Mucosa of rectum (tissue), 2 donors: ENCODE measurements around the gene CNKSR2.

Experiments
- H3K27ac ChIP-seq, 2 donors: one replicate each; pipeline ENCODE4 v1.7.0; 2013; ENCODE audit warnings: inconsistent platforms in 2 of 2, low read depth in 2 of 2, low read length in 2 of 2
- H3K27me3 ChIP-seq, 2 donors: one replicate each; pipeline ENCODE4 v1.7.0; 2013; ENCODE audit warnings: low read length in 2 of 2; ENCODE audit not compliant: control insufficient read depth in 2 of 2, insufficient read depth in 2 of 2
- H3K36me3 ChIP-seq, 2 donors: one replicate each; pipeline ENCODE4 v1.7.0; 2013; ENCODE audit warnings: low read length in 2 of 2; ENCODE audit not compliant: control insufficient read depth in 2 of 2, insufficient read depth in 2 of 2
- H3K4me1 ChIP-seq, 2 donors: one replicate each; pipeline ENCODE4 v1.7.0; 2013; ENCODE audit warnings: low read length in 2 of 2, mild to moderate bottlenecking in 1 of 2; ENCODE audit not compliant: control insufficient read depth in 2 of 2, insufficient read depth in 2 of 2
- H3K4me3 ChIP-seq, 2 donors: one replicate each; pipeline ENCODE4 v1.7.0; 2013; ENCODE audit warnings: low read length in 2 of 2
- H3K9ac ChIP-seq, 2 donors: one replicate each; pipeline ENCODE4 v1.7.0; 2013; ENCODE audit warnings: low read length in 2 of 2, low read depth in 1 of 2, mild to moderate bottlenecking in 1 of 2
- H3K9me3 ChIP-seq, 2 donors: one replicate each; pipeline ENCODE4 v1.7.0; 2013; ENCODE audit warnings: low read length in 2 of 2; ENCODE audit not compliant: control insufficient read depth in 2 of 2
- donor health status: healthy.
- donor health status: Normal muscosa, but diverticular disease.

The CNKSR2 gene

DNA sequence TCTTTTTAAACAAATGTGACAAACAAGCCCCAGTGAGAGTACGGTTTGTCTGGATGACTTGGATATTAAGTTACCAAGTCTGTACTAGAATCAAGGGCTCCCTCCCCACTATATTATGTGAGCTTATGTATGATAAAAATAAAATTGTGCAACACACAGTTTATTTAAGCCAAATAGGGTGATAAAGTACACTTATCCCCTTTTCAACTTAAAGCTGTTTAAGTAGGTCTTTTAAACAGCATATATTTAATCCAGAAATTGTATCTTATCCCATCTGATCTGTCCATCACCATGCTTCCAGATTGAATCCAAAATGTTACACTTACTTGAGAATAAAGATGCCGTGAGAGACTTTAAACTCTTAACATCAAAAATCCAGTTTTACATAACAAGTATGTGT lies 285.9 kb downstream of the CNKSR2 start:
- H3K27ac ChIP-seq, result no peak overlapping the region
- H3K4me1 ChIP-seq, result peaks cover 0 to 2% of the 10 kb centered on the region in 2 donors
- no peaks in the 10 kb centered on the region for H3K9me3 ChIP-seq
- H3K4me3 ChIP-seq, result no peak overlapping the region
- no peaks in the 10 kb centered on the region for H3K36me3 ChIP-seq
- no peak overlapping the region for H3K9ac ChIP-seq
- H3K27me3 ChIP-seq, result peaks cover 2 to 4% of the 10 kb centered on the region in 2 donors

DNA sequence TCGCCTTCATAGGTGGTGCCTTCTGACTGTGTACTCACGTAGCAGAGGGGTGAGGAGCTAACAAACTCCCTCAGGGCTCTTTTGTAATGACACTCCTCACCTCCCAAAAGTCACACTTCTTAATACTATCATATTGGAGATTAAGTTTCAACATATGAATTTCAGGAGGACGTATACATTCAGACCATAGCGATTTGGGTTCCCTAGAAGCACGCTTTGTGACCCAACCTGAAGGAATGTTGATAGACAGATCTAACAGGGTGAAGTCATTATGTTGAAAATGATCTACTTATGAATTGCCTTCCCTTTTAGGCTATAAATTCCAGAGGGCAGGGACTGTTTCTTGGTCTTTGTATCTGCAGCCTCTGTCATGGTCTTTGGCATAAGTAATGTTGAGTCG lies 287.1 kb downstream of the CNKSR2 start:
- Histone ChIP-seq H3K4me3 (no peak overlapping the region), H3K27ac (no peak overlapping the region), H3K9ac (no peak overlapping the region), H3K4me1 (peaks cover 0 to 2% of the 10 kb centered on the region in 2 donors), H3K36me3 (no peaks in the 10 kb centered on the region), H3K9me3 (no peaks in the 10 kb centered on the region), H3K27me3 (peaks cover 2 to 4% of the 10 kb centered on the region in 2 donors)

DNA sequence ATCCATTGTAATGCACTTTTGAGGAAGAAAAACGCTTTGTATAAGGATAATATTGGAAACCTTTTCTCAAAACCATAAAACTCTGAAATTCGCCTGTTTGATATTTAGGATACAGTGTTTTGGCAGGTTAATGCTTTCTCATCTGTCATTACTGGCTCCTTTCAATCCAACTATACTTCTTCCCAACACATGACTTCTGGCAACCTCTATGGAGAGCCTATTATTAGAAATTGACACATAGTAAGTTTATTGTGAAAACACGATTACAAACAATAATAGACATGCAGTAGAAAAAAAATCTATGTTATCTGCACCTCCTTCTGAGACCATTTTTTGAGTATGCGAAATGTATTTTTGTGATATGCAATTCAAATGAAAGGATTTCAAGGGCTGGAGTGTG lies 288.5 kb downstream of the CNKSR2 start:
- peaks cover 0 to 2% of the 10 kb centered on the region in 2 donors for H3K4me1 ChIP-seq
- no peaks in the 10 kb centered on the region for H3K36me3 ChIP-seq
- peaks cover 0 to 4% of the 10 kb centered on the region in 2 donors for H3K27me3 ChIP-seq
- no peak overlapping the region for H3K9ac ChIP-seq
- no peak overlapping the region for H3K4me3 ChIP-seq
- no peaks in the 10 kb centered on the region for H3K9me3 ChIP-seq
- H3K27ac ChIP-seq, result no peak overlapping the region

DNA sequence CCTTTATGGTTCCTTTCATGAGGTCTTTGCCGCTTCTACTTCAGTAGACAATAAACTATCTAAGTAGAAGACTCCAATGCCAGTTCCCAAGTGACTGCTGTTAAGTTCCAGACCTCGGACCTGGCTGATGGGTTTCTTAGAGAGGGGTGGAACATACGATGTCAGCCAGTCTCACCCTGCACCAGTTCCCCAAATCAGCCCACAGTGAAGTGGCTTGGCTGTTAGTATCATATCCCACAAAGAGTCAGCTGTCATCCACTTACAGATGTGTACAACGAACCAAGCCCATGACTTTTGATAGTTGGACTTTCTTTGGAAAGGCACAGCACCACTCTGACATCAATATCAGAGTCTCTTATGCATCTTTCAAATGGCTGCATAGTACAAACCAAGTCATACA lies 292.0 kb downstream of the CNKSR2 start:
- no peaks in the 10 kb centered on the region for H3K9me3 ChIP-seq
- no peaks in the 10 kb centered on the region for H3K4me1 ChIP-seq
- H3K27me3 ChIP-seq, result peaks cover 0 to 4% of the 10 kb centered on the region in 2 donors
- no peak overlapping the region for H3K27ac ChIP-seq
- H3K4me3 ChIP-seq, result no peak overlapping the region
- H3K36me3 ChIP-seq, result no peaks in the 10 kb centered on the region
- H3K9ac ChIP-seq, result no peak overlapping the region

DNA sequence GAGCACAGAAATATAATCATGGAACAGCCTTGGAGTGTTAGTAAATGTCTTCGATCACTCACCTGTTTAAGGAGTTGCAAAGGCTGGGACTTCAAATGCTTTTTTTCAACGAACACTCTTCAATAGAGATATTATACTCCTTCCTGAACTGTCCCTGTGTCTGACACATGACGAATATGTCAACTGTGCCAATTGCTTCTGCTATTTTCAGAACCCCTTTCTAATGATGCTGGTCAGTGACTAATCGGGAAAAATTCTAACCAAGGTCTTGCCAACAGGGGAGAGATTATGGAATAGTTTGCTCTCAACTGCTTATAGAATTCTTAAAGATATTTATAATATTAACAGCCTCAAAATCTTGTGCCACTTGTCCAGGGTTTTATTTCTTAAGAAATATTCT lies 292.5 kb downstream of the CNKSR2 start:
- no peak overlapping the region for H3K4me3 ChIP-seq
- H3K36me3 ChIP-seq, result no peaks in the 10 kb centered on the region
- no peak overlapping the region for H3K27ac ChIP-seq
- H3K27me3 ChIP-seq, result peaks cover 0 to 4% of the 10 kb centered on the region in 2 donors
- no peak overlapping the region for H3K9ac ChIP-seq
- H3K9me3 ChIP-seq, result no peaks in the 10 kb centered on the region
- H3K4me1 ChIP-seq, result no peaks in the 10 kb centered on the region

DNA sequence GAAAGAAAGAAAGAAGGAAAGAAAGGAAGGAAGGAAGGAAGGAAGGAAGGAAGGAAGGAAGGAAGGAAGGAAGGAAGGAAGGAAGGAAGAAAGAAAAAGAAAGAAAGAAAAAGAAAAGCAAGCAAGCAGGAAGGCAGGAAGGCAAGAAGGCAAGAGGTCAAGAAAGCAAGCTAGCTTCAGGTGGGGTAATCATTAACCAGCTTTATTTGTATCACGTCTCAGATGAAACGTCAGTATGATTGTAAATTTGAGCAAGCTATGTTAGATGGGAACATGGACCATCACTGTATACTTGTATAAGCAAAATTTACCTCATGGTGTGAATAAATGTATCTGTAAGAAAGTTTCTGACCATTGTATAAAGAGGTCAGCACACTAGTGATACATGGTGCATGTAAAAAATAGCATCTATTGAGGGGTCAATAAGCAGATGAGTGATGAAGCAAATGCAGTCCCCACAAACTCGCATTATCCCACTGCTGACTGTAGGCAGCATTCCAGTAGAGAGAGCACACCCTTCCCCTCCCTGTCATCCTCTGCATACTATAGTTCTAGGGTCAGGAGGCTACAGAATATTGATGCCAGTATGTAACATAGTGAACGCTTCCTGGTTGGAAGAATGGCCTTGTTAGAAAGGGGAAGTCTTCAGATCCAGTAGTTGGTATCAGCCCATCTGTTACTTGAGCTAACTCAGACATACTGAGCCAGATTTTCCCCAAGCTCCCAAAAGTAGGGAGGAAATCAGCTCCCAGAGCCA lies 300.4 kb downstream of the CNKSR2 start:
- Histone ChIP-seq H3K9ac (no peak overlapping the region), H3K27me3 (peaks cover 0 to 3% of the 10 kb centered on the region in 2 donors), H3K4me1 (no peaks in the 10 kb centered on the region), H3K9me3 (no peaks in the 10 kb centered on the region), H3K36me3 (no peaks in the 10 kb centered on the region), H3K4me3 (no peak overlapping the region), H3K27ac (no peak overlapping the region)

DNA sequence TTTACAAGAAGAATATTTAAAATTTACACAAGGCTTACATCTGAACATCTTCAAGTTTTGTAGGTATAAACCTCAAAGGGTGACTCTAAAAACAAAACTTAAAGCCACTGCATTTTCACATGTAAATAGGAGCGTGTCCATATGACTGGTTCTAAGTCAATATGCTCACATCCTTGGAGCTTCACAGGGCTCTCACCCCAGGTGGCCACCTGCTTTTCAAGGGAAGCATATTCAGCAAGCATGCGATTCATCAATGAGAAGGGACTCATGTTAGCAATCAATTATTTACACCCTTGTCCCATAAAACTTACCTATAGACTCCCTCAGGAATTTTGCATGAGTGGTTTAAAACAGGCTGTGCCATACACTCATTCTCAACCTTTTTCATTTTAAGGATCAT lies 301.7 kb downstream of the CNKSR2 start:
- Histone ChIP-seq H3K27ac (no peak overlapping the region), H3K9me3 (no peaks in the 10 kb centered on the region), H3K27me3 (peaks cover 0 to 3% of the 10 kb centered on the region in 2 donors), H3K9ac (no peak overlapping the region), H3K36me3 (no peaks in the 10 kb centered on the region), H3K4me1 (no peaks in the 10 kb centered on the region), H3K4me3 (no peak overlapping the region)

DNA sequence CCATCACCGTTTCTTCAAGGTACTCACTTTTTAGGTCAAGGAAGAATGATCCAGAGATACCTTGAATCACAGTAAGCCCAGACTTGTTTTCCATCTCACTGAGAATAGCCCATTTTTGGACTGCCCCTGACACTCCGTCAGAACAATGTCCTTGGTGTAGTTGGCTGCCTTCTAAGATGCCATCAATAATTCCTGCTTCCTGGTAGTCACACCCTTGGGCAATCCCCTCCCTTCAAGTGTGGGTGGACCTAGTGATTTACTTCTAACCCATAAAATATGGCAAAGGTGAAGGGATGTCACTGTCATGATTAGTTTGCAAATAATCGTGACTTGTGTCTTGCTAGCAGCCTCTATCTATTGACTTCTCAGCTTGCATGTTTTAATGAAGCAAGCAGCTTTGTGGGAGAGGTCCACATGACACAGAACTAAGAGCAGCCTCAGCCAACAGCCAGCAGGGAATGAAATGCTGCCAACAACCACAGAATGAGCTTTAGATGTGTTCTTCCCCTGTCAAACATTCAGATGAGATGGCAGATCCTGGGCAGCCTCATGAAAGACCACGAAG lies 303.9 kb downstream of the CNKSR2 start:
- Histone ChIP-seq H3K27ac (no peak overlapping the region), H3K36me3 (no peaks in the 10 kb centered on the region), H3K4me1 (no peaks in the 10 kb centered on the region), H3K9ac (no peak overlapping the region), H3K27me3 (peaks cover 0 to 3% of the 10 kb centered on the region in 2 donors), H3K4me3 (no peak overlapping the region), H3K9me3 (no peaks in the 10 kb centered on the region)

DNA sequence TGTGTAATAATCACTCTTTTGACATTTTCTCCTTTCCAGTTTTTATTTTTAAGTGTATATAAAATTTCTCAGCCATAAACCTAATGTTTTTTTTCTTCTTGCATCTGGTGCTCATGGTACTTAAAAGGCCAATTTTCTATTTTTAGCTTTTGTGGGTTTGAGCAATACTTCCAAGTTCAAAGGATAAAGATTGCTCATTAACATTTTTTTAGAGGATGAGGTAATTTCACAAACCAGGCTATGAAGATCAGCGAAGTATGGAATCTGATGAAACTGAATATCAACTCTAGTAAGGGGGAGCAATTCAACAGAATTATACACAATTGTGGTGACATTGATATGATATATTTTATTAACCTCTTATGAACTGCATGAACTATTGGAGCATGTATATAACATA lies 309.7 kb downstream of the CNKSR2 start:
- no peak overlapping the region for H3K27ac ChIP-seq
- H3K27me3 ChIP-seq, result no peaks in the 10 kb centered on the region
- H3K4me1 ChIP-seq, result no peaks in the 10 kb centered on the region
- H3K9me3 ChIP-seq, result no peaks in the 10 kb centered on the region
- no peak overlapping the region for H3K9ac ChIP-seq
- H3K36me3 ChIP-seq, result no peaks in the 10 kb centered on the region
- no peak overlapping the region for H3K4me3 ChIP-seq

DNA sequence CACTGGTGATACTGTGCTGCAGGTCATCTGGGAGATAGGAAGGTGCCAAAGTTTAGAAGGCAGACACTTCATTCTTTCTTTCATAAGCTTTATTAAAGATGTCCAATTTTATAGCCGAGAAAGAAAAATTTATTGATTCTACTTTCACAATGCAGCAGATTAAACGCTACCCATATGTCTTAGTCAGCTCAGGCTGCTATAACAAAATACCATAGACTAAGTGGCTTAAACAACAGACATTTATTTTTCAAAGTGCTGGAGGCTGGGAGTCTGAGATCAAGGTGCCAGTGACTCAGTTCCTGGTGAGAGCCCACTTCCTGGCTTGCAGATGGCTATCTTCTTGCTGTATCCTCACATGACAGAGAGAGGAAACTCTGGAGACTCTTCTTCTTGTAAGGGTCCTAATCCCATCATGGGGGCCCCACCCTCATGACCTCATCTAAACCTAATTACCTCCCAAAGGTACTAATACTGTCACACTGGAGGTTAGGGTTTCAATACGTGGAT lies 317.3 kb downstream of the CNKSR2 start:
- Histone ChIP-seq H3K4me1 (no peaks in the 10 kb centered on the region), H3K9me3 (no peaks in the 10 kb centered on the region), H3K27ac (no peak overlapping the region), H3K4me3 (no peak overlapping the region), H3K9ac (no peak overlapping the region), H3K36me3 (no peaks in the 10 kb centered on the region), H3K27me3 (no peaks in the 10 kb centered on the region)
